ENCODE data around the gene PRLR. TPM values are rescaled to one million over a fixed set of nuclear protein-coding genes. Genes with fewer than 3 reads are reported as not detected.

PRLR gene
- total and polyA plus RNA-seq, 2 of the 8 experiments (the other 6 are each of a cell fraction or from before 2014, with no cell fraction given), result 0.53 to 2.5 TPM

DNA sequence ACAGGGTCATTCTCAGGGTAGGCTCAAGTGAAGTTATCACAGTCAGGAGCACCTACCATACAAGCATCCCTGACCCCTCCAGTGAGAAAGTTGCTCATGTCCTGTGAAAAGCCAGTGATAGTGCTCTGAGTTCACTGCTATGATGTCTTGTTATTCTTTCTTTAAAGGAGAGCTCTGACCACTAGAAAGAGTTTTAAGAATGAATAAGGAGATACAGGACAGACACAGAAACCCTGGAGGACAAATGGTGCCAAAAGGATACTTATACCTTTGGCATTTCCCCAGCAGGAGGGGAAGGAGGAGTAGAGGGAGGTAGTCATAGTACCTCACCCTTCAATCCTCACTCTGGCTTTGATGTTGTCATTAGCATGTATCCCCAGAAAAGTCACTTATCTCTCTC, 98.6 kb downstream of the PRLR start:
- ChIA-PET CTCF (ENCODE audit: partially characterized antibody) (interaction anchor here (1.1 kb wide), 1 partner anchor 51 kb away, joined by 3 read pairs; no protein-coding TSS in a partner anchor), POLR2A (ENCODE audit: partially characterized antibody) (no interaction called here)
- FAIRE-seq (no peak), DNase-seq (ENCODE audit: low read depth in 1 of 2, low spot score in 2 of 2) (no peak)
- no peak overlapping the region for H3K14ac ChIP-seq (ENCODE audit: insufficient read length)
- H3K36me3 ChIP-seq (ENCODE audit: control insufficient read depth in 2 of 4, insufficient read depth in 4 of 4, low read length in 3 of 4), result no peaks in the 10 kb centered on the region
- no peaks in the 10 kb centered on the region for H3K9me3 ChIP-seq (ENCODE audit: insufficient read depth in 2 of 2, low read depth in 1 of 2, low read length in 1 of 2)
- H4K20me1 ChIP-seq (replicated peaks in 1 of 2; ENCODE audit: control insufficient read depth in 1 of 2, insufficient read depth in 2 of 2, low read length in 2 of 2), result no peaks in the 10 kb centered on the region
- H3K23me2 ChIP-seq (ENCODE audit: low read depth, low read length), result no peaks in the 10 kb centered on the region
- H3K4me2 ChIP-seq (ENCODE audit: insufficient read depth in 1 of 2, low read depth in 2 of 2, low read length in 2 of 2), result no peak overlapping the region
- no peak overlapping the region for H2AFZ ChIP-seq (ENCODE audit: low read length)
- no peak overlapping the region for H4K5ac ChIP-seq (ENCODE audit: insufficient read length, low read depth, low read length)
- H3K56ac ChIP-seq (replicated peaks; ENCODE audit: insufficient read length, low read depth, low read length), result no peak overlapping the region
- H3K27ac ChIP-seq (ENCODE audit: low read depth, low read length), result no peak overlapping the region
- no peaks in the 10 kb centered on the region for H3K79me2 ChIP-seq (ENCODE audit: control insufficient read depth in 1 of 2, insufficient read depth in 2 of 2, low read length in 2 of 2)
- no peaks in the 10 kb centered on the region for H3K4me1 ChIP-seq (replicated peaks in 1 of 4; ENCODE audit: control insufficient read depth in 3 of 4, insufficient read depth in 4 of 4, low read length in 3 of 4)
- no peak overlapping the region for H2AK5ac ChIP-seq (ENCODE audit: low read depth, low read length)
- H3K4ac ChIP-seq (replicated peaks; ENCODE audit: insufficient read length, low read depth, low read length), result no peak overlapping the region
- H4K91ac ChIP-seq (replicated peaks; ENCODE audit: insufficient read length, low read length), result no peak overlapping the region
- no peak overlapping the region for H3K23ac ChIP-seq (ENCODE audit: insufficient read length)
- H3K9ac ChIP-seq (replicated peaks in 1 of 4; ENCODE audit: extremely low read depth in 1 of 4, low read depth in 3 of 4, low read length in 3 of 4), result no peak overlapping the region
- H3K27me3 ChIP-seq (replicated peaks in 1 of 4; ENCODE audit: control insufficient read depth in 3 of 4, extremely low read depth in 1 of 4, insufficient read depth in 3 of 4, low read length in 3 of 4), result no peaks in the 10 kb centered on the region
- H2BK20ac ChIP-seq (ENCODE audit: low read length), result no peak overlapping the region
- H2BK5ac ChIP-seq (ENCODE audit: low read depth, low read length), result no peak overlapping the region
- no peak overlapping the region for H3K18ac ChIP-seq (ENCODE audit: extremely low read depth, low read length)
- H3K79me1 ChIP-seq (ENCODE audit: low read depth, low read length), result no peaks in the 10 kb centered on the region
- H2BK120ac ChIP-seq (replicated peaks; ENCODE audit: low read depth, low read length), result no peak overlapping the region
- H2BK12ac ChIP-seq (ENCODE audit: low read depth, low read length), result no peak overlapping the region
- no peak overlapping the region for H4K8ac ChIP-seq (ENCODE audit: extremely low read depth, insufficient read depth, low read length)
- no peak overlapping the region for H2BK15ac ChIP-seq (ENCODE audit: low read length)
- H3K4me3 ChIP-seq (ENCODE audit: extremely low read depth in 1 of 4, insufficient read depth in 2 of 4, low read depth in 3 of 4, low read length in 4 of 4), result no peak overlapping the region
- no peak for TF ChIP-seq SIN3A (conservative IDR thresholded peaks at IDR 0.05 in 1 of 2, IDR thresholded peaks at IDR 0.05 in 1 of 2; ENCODE audit: low read depth in 1 of 2, low read length in 2 of 2)
